HG03280 (cell line): Measurements from ENCODE around the gene BSG.
"Not testable (repeated sequence)": the region's sequence is repeated elsewhere in the genome, so short reads cannot be mapped to it uniquely, and the experiment has no call there.

Experiments used
- ATAC-seq: cut with Tn5 transposase; IDR thresholded peaks from one replicate; pipeline ENCODE4 v1.9.1; 2021; ENCODE audit warnings: mild to moderate bottlenecking, moderate library complexity; ENCODE audit not compliant: unreplicated experiment

The BSG gene

GRCh38 chr19:617551-618246 lies 45.3 kb downstream of the BSG start:
- no peak for ATAC-seq

- no peak for ATAC-seq
Measured at GRCh38 chr19:618247-618619, 45.8 kb downstream of the BSG start.

GRCh38 chr19:618674-619285 lies 46.4 kb downstream of the BSG start:
- ATAC-seq, result no peak

- no peak for ATAC-seq
Measured at GRCh38 chr19:619286-620002, 47.0 kb downstream of the BSG start.

- ATAC-seq, result no peak
Measured at GRCh38 chr19:620166-620862, 47.9 kb downstream of the BSG start.

- not testable (repeated sequence) for ATAC-seq
Measured at GRCh38 chr19:621191-621590, 48.8 kb downstream of the BSG start.

GRCh38 chr19:621819-622218 lies 49.4 kb downstream of the BSG start:
- ATAC-seq, result no peak

- no peak for ATAC-seq
Measured at GRCh38 chr19:622666-623065, 50.3 kb downstream of the BSG start.

GRCh38 chr19:623175-623916 lies 51.0 kb downstream of the BSG start:
- no peak for ATAC-seq

GRCh38 chr19:623974-624373 lies 51.6 kb downstream of the BSG start:
- no peak for ATAC-seq

- ATAC-seq, result no peak
Measured at GRCh38 chr19:624433-625109, 52.2 kb downstream of the BSG start.

- ATAC-seq, result no peak
Measured at GRCh38 chr19:625257-625656, 52.9 kb downstream of the BSG start.

- ATAC-seq, result not testable (repeated sequence)
Measured at GRCh38 chr19:626566-626965, 54.2 kb downstream of the BSG start.

GRCh38 chr19:628168-628567 lies 55.8 kb downstream of the BSG start:
- ATAC-seq, result no peak

GRCh38 chr19:629515-629914 lies 57.1 kb downstream of the BSG start:
- ATAC-seq, result not testable (repeated sequence)

GRCh38 chr19:629961-630714 lies 57.7 kb downstream of the BSG start:
- ATAC-seq, result no peak

- ATAC-seq, result peak; percentile 30
Measured at GRCh38 chr19:632579-633067, 60.2 kb downstream of the BSG start.
